ENCODE data around the gene MAT2A.
"Not testable (repeated sequence)": the region's sequence is repeated elsewhere in the genome, so short reads cannot be mapped to it uniquely, and the experiment has no call there.

The MAT2A gene

GRCh38 chr2:85557130-85557529, 18.2 kb downstream of the MAT2A start:
- Histone ChIP-seq H2BK12ac (ENCODE audit: low read length) (no peak overlapping the region), H2AK5ac (ENCODE audit: low read depth, low read length) (no peak overlapping the region), H3K4me3 (ENCODE audit: low read length in 2 of 2) (no peak overlapping the region), H2AFZ (ENCODE audit: low read length) (no peak overlapping the region), H4K91ac (ENCODE audit: low read depth, low read length, poor library complexity) (no peak overlapping the region), H3K27me3 (ENCODE audit: control insufficient read depth in 3 of 3, insufficient read depth in 3 of 3, low read depth in 1 of 3, low read length in 3 of 3) (no peaks in the 10 kb centered on the region), H3K4me2 (ENCODE audit: insufficient read depth, low read length, poor library complexity, severe bottlenecking) (no peak overlapping the region), H3K4ac (ENCODE audit: low read length) (no peak overlapping the region), H3K23ac (ENCODE audit: low read depth, low read length, poor library complexity) (no peak overlapping the region), H3K18ac (ENCODE audit: low read length) (no peak overlapping the region), H2BK15ac (ENCODE audit: low read length) (no peak overlapping the region), H3K9me3 (replicated peaks in 1 of 2; ENCODE audit: control insufficient read depth in 2 of 2, insufficient read depth in 1 of 2, low read depth in 1 of 2, low read length in 2 of 2) (no peaks in the 10 kb centered on the region), H4K8ac (ENCODE audit: low read depth, low read length) (no peak overlapping the region), H3K9ac (ENCODE audit: low read depth, low read length, poor library complexity) (no peak overlapping the region), H3K36me3 (replicated peaks in 1 of 2; ENCODE audit: control insufficient read depth in 2 of 2, insufficient read depth in 2 of 2, low read length in 2 of 2) (peaks cover 28 to 68% of the 10 kb centered on the region in 2 donors), H2BK120ac (ENCODE audit: low read depth, low read length) (no peak overlapping the region), H3K14ac (ENCODE audit: low read length) (no peak overlapping the region), H3K27ac (replicated peaks; ENCODE audit: low read length) (no peak overlapping the region), H3K4me1 (ENCODE audit: control insufficient read depth in 2 of 2, insufficient read depth in 1 of 2, low read depth in 1 of 2, low read length in 2 of 2) (peaks cover 0 to 2% of the 10 kb centered on the region in 2 donors), H3K79me1 (ENCODE audit: low read depth, low read length) (peaks cover 4% of the 10 kb centered on the region), H2BK5ac (ENCODE audit: low read length) (no peak overlapping the region)
- WGBS, 2 donors (ENCODE audit: extremely low coverage in 2 of 2, insufficient read length in 2 of 2, insufficient replicate concordance in 1 of 2), result no CpG with 5 or more reads among the region's 5 CpGs
- DNase-seq (ENCODE audit: low spot score), result no peak

DNA sequence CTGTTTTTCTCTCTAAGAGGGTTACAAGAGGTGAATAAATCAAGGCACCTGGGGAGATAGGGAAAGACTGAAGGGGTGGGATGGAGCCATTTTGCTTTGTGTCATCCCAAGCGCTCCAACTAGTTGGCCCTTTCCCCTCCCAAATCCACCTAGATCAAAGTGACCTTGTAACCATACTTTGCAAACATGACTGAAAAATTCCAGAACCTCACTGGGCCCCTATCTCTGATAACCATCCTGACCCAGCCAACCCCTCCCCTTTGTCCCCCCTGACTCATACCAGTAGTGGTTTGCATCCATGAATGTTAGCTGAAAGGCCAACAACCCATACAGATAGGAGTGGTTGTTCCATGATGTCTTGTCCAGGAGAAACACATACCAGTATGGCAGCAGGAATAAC, 19.2 kb downstream of the MAT2A start:
- Histone ChIP-seq H3K79me1 (ENCODE audit: low read depth, low read length) (peaks cover 4% of the 10 kb centered on the region), H3K36me3 (replicated peaks in 1 of 2; ENCODE audit: control insufficient read depth in 2 of 2, insufficient read depth in 2 of 2, low read length in 2 of 2) (peaks cover 21 to 58% of the 10 kb centered on the region in 2 donors), H3K27me3 (ENCODE audit: control insufficient read depth in 3 of 3, insufficient read depth in 3 of 3, low read depth in 1 of 3, low read length in 3 of 3) (no peaks in the 10 kb centered on the region), H3K14ac (ENCODE audit: low read length) (no peak overlapping the region), H2AFZ (ENCODE audit: low read length) (no peak overlapping the region), H2BK120ac (ENCODE audit: low read depth, low read length) (no peak overlapping the region), H2BK15ac (ENCODE audit: low read length) (no peak overlapping the region), H3K4me1 (ENCODE audit: control insufficient read depth in 2 of 2, insufficient read depth in 1 of 2, low read depth in 1 of 2, low read length in 2 of 2) (peaks cover 0 to 2% of the 10 kb centered on the region in 2 donors), H3K23ac (ENCODE audit: low read depth, low read length, poor library complexity) (no peak overlapping the region), H3K27ac (replicated peaks; ENCODE audit: low read length) (no peak overlapping the region), H2BK5ac (ENCODE audit: low read length) (no peak overlapping the region), H3K4ac (ENCODE audit: low read length) (no peak overlapping the region), H4K91ac (ENCODE audit: low read depth, low read length, poor library complexity) (no peak overlapping the region), H3K9ac (ENCODE audit: low read depth, low read length, poor library complexity) (no peak overlapping the region), H3K4me2 (ENCODE audit: insufficient read depth, low read length, poor library complexity, severe bottlenecking) (no peak overlapping the region), H4K8ac (ENCODE audit: low read depth, low read length) (no peak overlapping the region), H3K18ac (ENCODE audit: low read length) (no peak overlapping the region), H3K9me3 (replicated peaks in 1 of 2; ENCODE audit: control insufficient read depth in 2 of 2, insufficient read depth in 1 of 2, low read depth in 1 of 2, low read length in 2 of 2) (no peaks in the 10 kb centered on the region), H2AK5ac (ENCODE audit: low read depth, low read length) (no peak overlapping the region), H2BK12ac (ENCODE audit: low read length) (no peak overlapping the region), H3K4me3 (ENCODE audit: low read length in 2 of 2) (no peak overlapping the region)
- DNase-seq (ENCODE audit: low spot score), result no peak
- no CpG with 5 or more reads among the region's 1 CpG for WGBS, 2 donors (ENCODE audit: extremely low coverage in 2 of 2, insufficient read length in 2 of 2, insufficient replicate concordance in 1 of 2)

GRCh38 chr2:85560403-85560726, 21.4 kb downstream of the MAT2A start:
- not testable (repeated sequence) for H2BK15ac ChIP-seq (ENCODE audit: low read length); H2AK5ac ChIP-seq (ENCODE audit: low read depth, low read length); H3K14ac ChIP-seq (ENCODE audit: low read length); H2AFZ ChIP-seq (ENCODE audit: low read length); H2BK120ac ChIP-seq (ENCODE audit: low read depth, low read length); DNase-seq (ENCODE audit: low spot score); H3K79me1 ChIP-seq (ENCODE audit: low read depth, low read length); H3K9ac ChIP-seq (ENCODE audit: low read depth, low read length, poor library complexity); H3K18ac ChIP-seq (ENCODE audit: low read length); H3K4ac ChIP-seq (ENCODE audit: low read length); H4K91ac ChIP-seq (ENCODE audit: low read depth, low read length, poor library complexity); H2BK12ac ChIP-seq (ENCODE audit: low read length); H3K23ac ChIP-seq (ENCODE audit: low read depth, low read length, poor library complexity); H4K8ac ChIP-seq (ENCODE audit: low read depth, low read length); H3K27ac ChIP-seq (replicated peaks; ENCODE audit: low read length); H3K27me3 ChIP-seq (ENCODE audit: control insufficient read depth in 3 of 3, insufficient read depth in 3 of 3, low read depth in 1 of 3, low read length in 3 of 3); H3K9me3 ChIP-seq (replicated peaks in 1 of 2; ENCODE audit: control insufficient read depth in 2 of 2, insufficient read depth in 1 of 2, low read depth in 1 of 2, low read length in 2 of 2); H2BK5ac ChIP-seq (ENCODE audit: low read length); H3K4me1 ChIP-seq (ENCODE audit: control insufficient read depth in 2 of 2, insufficient read depth in 1 of 2, low read depth in 1 of 2, low read length in 2 of 2)
- Histone ChIP-seq H3K4me2 (ENCODE audit: insufficient read depth, low read length, poor library complexity, severe bottlenecking) (peak overlapping the region; percentile 81), H3K36me3 (replicated peaks in 1 of 2; ENCODE audit: control insufficient read depth in 2 of 2, insufficient read depth in 2 of 2, low read length in 2 of 2) (peaks cover 11 to 38% of the 10 kb centered on the region in 2 donors), H3K4me3 (ENCODE audit: low read length in 2 of 2) (peak overlapping the region; percentile 87 to 89)
- WGBS, 2 donors (ENCODE audit: extremely low coverage in 2 of 2, insufficient read length in 2 of 2, insufficient replicate concordance in 1 of 2), result no CpG with 5 or more reads among the region's 12 CpGs

GRCh38 chr2:85560812-85561279, 21.9 kb downstream of the MAT2A start:
- H3K27ac ChIP-seq (replicated peaks; ENCODE audit: low read length), result no peak overlapping the region

More at GRCh38 chr2:85560812-85561279, 21.9 kb downstream of the MAT2A start:
- Histone ChIP-seq H3K18ac (ENCODE audit: low read length) (no peak overlapping the region), H3K4ac (ENCODE audit: low read length) (no peak overlapping the region), H2BK12ac (ENCODE audit: low read length) (no peak overlapping the region), H3K9me3 (replicated peaks in 1 of 2; ENCODE audit: control insufficient read depth in 2 of 2, insufficient read depth in 1 of 2, low read depth in 1 of 2, low read length in 2 of 2) (no peaks in the 10 kb centered on the region), H3K36me3 (replicated peaks in 1 of 2; ENCODE audit: control insufficient read depth in 2 of 2, insufficient read depth in 2 of 2, low read length in 2 of 2) (peaks cover 11 to 33% of the 10 kb centered on the region in 2 donors), H3K23ac (ENCODE audit: low read depth, low read length, poor library complexity) (no peak overlapping the region), H2AK5ac (ENCODE audit: low read depth, low read length) (no peak overlapping the region), H3K4me2 (ENCODE audit: insufficient read depth, low read length, poor library complexity, severe bottlenecking) (peak overlapping the region; percentile 81), H2BK120ac (ENCODE audit: low read depth, low read length) (no peak overlapping the region), H3K9ac (ENCODE audit: low read depth, low read length, poor library complexity) (no peak overlapping the region), H3K14ac (ENCODE audit: low read length) (no peak overlapping the region), H3K4me3 (ENCODE audit: low read length in 2 of 2) (peak overlapping the region; percentile 87 to 89), H2BK15ac (ENCODE audit: low read length) (no peak overlapping the region), H4K91ac (ENCODE audit: low read depth, low read length, poor library complexity) (no peak overlapping the region), H2AFZ (ENCODE audit: low read length) (peak overlapping the region; percentile 90), H3K27me3 (ENCODE audit: control insufficient read depth in 3 of 3, insufficient read depth in 3 of 3, low read depth in 1 of 3, low read length in 3 of 3) (no peaks in the 10 kb centered on the region), H4K8ac (ENCODE audit: low read depth, low read length) (no peak overlapping the region), H3K4me1 (ENCODE audit: control insufficient read depth in 2 of 2, insufficient read depth in 1 of 2, low read depth in 1 of 2, low read length in 2 of 2) (peaks cover 0 to 2% of the 10 kb centered on the region in 2 donors), H2BK5ac (ENCODE audit: low read length) (no peak overlapping the region), H3K79me1 (ENCODE audit: low read depth, low read length) (peaks cover 4% of the 10 kb centered on the region)
- DNase-seq (ENCODE audit: low spot score), result no peak
- no CpG with 5 or more reads among the region's 14 CpGs for WGBS, 2 donors (ENCODE audit: extremely low coverage in 2 of 2, insufficient read length in 2 of 2, insufficient replicate concordance in 1 of 2)
